ENCODE results near the gene RBM4B. TPM values are rescaled to one million over a fixed set of nuclear protein-coding genes. Genes with fewer than 3 reads are reported as not detected.

Gene RBM4B
- total RNA-seq, 2 donors from 2014 or later, result 9.0 to 9.7 TPM

GRCh38 chr11:66705587-66706335, 28.1 kb upstream of the RBM4B start:
- no peaks in the 10 kb centered on the region for H3K4me1 ChIP-seq
- no peak overlapping the region for H3K4me3 ChIP-seq
- TF ChIP-seq CTCF (IDR thresholded peaks at IDR 0.05), result no peak
- no peaks in the 10 kb centered on the region for H3K9me3 ChIP-seq
- no peaks in the 10 kb centered on the region for H3K36me3 ChIP-seq
- DNase-seq (ENCODE audit: low spot score), result no peak
- no peak overlapping the region for H3K27ac ChIP-seq
- H3K27me3 ChIP-seq, result no peaks in the 10 kb centered on the region

DNA sequence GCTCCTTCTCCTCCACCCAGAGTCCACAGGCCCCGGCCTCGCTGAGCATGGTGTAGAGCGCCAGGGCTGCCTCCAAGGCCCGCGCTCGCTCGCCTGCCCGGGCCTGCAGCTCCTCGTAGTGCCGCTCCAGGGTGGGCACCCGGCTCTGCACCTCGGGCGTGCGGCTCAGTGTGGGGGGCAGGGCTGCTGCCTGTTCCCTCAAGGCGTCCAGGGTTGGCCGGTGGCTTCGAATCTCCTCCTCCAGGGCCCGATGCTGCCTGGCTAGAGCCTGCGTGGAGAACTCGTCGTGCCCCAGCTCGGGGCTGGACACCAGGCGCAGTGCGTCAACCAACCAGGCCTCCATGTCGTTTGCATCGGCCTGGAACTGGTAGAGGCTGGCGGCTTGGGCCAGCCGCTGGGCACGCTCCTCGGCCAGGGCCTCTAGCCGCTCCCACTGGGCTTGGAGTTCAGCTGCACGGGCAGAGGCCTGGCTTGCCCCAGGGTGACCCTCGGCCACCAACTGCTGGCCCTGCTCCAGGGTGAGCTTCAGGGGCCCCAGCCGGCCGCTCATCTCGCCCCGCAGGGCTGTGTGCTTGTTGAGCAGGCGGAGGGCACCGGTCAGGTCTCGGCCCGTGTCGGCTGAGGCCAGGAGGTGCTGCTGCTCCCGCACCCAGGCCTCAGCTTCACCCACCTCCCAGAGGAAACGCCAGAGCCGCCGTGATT, 27.1 kb upstream of the RBM4B start:
- TF ChIP-seq CTCF (IDR thresholded peaks at IDR 0.05), result no peak
- peaks cover 0 to 3% of the 10 kb centered on the region in 2 donors for H3K9me3 ChIP-seq
- no peak for DNase-seq (ENCODE audit: low spot score)

DNA sequence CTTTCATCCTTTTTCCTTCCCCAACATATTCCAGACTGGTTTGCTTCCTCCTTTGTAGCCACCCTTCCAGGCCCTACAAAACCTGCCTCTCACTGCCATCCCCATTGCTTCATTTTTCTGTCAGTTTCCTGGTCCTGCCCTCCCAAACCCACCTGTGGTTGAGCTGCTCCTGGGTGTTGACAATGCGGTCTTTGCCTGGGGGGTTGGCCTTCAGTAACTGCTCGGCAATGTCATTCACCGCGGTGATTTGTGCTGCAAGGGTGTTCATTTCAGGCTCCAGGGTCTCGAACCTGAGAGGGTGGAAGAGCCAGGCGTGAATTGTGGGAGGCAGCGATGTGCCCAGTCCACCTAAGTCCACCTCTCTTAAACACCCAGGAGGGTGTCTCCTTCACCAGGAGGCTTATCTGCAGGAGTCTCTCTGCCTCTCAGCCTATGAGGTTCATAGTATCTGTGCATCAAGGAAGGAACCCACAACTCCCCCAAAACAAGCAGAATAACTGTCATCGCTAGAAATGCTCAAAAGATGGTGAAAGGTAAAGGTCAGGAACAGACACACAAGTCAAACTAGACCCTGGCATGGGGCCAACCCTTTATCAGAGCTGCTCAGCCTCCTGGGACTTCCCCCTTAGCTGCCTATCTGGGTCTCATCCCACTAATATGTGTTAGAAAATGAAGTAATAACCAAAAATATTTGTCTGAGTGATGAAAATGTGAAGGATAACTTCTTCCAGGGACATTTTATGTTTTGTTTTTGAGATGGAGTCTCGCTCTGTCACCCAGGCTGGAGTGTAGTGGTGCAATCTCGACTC, 23.9 kb upstream of the RBM4B start:
- Histone ChIP-seq H3K27ac (no peak overlapping the region), H3K4me3 (no peak overlapping the region), H3K4me1 (no peaks in the 10 kb centered on the region), H3K27me3 (no peaks in the 10 kb centered on the region), H3K9me3 (peaks cover 0 to 10% of the 10 kb centered on the region in 2 donors), H3K36me3 (no peaks in the 10 kb centered on the region)
- DNase-seq (ENCODE audit: low spot score), result no peak
- TF ChIP-seq CTCF (IDR thresholded peaks at IDR 0.05), result no peak

More for the DNA sequence above, 27.1 kb upstream of the RBM4B start:
- Histone ChIP-seq H3K27ac (no peak overlapping the region), H3K36me3 (no peaks in the 10 kb centered on the region), H3K4me3 (no peak overlapping the region), H3K4me1 (no peaks in the 10 kb centered on the region), H3K27me3 (no peaks in the 10 kb centered on the region)

DNA sequence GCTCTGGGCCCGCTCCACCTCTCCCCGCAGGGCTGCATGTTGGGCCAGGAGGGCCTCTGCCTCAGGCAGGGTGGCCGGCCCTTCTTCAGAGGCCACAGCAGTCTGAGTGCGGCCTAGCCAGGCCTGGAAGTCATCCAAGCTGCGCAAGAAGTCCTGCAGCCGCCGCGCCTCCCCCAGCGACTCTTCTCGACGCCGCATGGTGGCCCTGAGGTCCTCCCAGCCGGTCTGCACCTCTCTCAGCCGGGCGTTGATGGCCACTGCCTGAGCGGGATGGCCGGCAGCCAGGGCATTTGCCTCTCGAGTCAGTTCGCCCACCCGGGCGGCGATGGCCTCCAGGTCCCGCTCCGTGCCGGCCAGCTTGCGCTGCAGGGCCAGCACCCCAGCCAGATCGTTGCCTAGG, 23.1 kb upstream of the RBM4B start:
- Histone ChIP-seq H3K27me3 (no peaks in the 10 kb centered on the region), H3K4me3 (no peak overlapping the region), H3K36me3 (no peaks in the 10 kb centered on the region), H3K4me1 (no peaks in the 10 kb centered on the region), H3K27ac (no peak overlapping the region), H3K9me3 (peaks cover 0 to 10% of the 10 kb centered on the region in 2 donors)
- no peak for TF ChIP-seq CTCF (IDR thresholded peaks at IDR 0.05)
- DNase-seq (ENCODE audit: low spot score), result no peak

DNA sequence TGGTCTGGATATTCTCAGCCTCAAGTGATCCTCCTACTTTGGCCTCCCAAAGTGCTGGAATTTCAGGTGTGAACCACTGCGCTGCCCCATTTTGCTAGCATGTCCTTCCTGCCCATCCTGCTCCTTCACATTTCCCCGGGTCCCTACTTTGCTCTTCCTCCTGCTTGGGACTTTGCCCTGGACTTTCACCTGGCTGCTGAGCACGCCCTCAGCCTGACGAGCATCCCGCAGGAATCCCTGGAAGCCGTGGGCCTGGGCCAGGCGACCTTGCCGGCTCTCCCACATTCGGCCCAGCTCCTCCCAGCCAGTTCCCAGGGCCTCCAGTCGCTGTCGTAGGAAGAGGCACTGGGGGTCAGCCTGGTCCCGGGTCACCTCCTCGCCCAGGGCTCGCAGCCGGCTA, 22.6 kb upstream of the RBM4B start:
- Histone ChIP-seq H3K4me1 (no peaks in the 10 kb centered on the region), H3K36me3 (no peaks in the 10 kb centered on the region)

More for the DNA sequence above, 22.6 kb upstream of the RBM4B start:
- Histone ChIP-seq H3K4me3 (no peak overlapping the region), H3K27me3 (no peaks in the 10 kb centered on the region), H3K9me3 (peaks cover 0 to 10% of the 10 kb centered on the region in 2 donors), H3K27ac (no peak overlapping the region)
- DNase-seq (ENCODE audit: low spot score), result no peak
- no peak for TF ChIP-seq CTCF (IDR thresholded peaks at IDR 0.05)

Measured in right atrium auricular region (tissue), 2 donors.